Tibial nerve (tissue), 3 donors: Measurements from ENCODE around the gene TBC1D1.

Source experiments
- CTCF ChIP-seq, 5 experiments: fragments of 200-600 bp in 3 of 5; fragments of 450-650 bp in 2 of 5; sonication (generic) in 3 of 5; IDR thresholded peaks; one replicate each; pipeline ENCODE4 v1.5.1; 2016 to 2019; ENCODE audit warnings: antibody characterized with exemption in 5 of 5, mild to moderate bottlenecking in 3 of 5, moderate library complexity in 2 of 5
- POLR2A ChIP-seq, 2 donors: fragments of 450-650 bp; IDR thresholded peaks; one replicate each; pipeline ENCODE4 v1.6.1; 2017; ENCODE audit warnings: antibody characterized with exemption in 2 of 2, mild to moderate bottlenecking in 2 of 2, moderate library complexity in 2 of 2

GRCh38 chr4:38100474-38101255 lies 209.8 kb downstream of the TBC1D1 start:
- TF ChIP-seq CTCF (IDR thresholded peaks at IDR 0.05) (no peak), POLR2A (IDR thresholded peaks at IDR 0.05) (no peak)
